ENCODE results near the gene ITGB1.

ITGB1 gene

GRCh38 chr10:32954080-32954479, 4.0 kb downstream of the ITGB1 start:
- no peak for DNase-seq

- DNase-seq, result no peak
These were observed 4.6 kb downstream of the ITGB1 start for GRCh38 chr10:32953277-32953927.

- no peak for DNase-seq
These were observed 5.3 kb downstream of the ITGB1 start for GRCh38 chr10:32952541-32953276.

- no peak for DNase-seq
These were observed 5.9 kb downstream of the ITGB1 start for GRCh38 chr10:32952094-32952493.

GRCh38 chr10:32951111-32951510, 6.9 kb downstream of the ITGB1 start:
- DNase-seq, result no peak

GRCh38 chr10:32950591-32951108, 7.4 kb downstream of the ITGB1 start:
- no peak for DNase-seq

GRCh38 chr10:32949221-32949678, 8.8 kb downstream of the ITGB1 start:
- DNase-seq, result no peak

GRCh38 chr10:32948451-32948850, 9.6 kb downstream of the ITGB1 start:
- DNase-seq, result no peak

GRCh38 chr10:32947586-32947985, 10.4 kb downstream of the ITGB1 start:
- DNase-seq, result no peak

- DNase-seq, result no peak
These were observed 11.9 kb downstream of the ITGB1 start for GRCh38 chr10:32946108-32946507.

GRCh38 chr10:32943854-32944661, 14.0 kb downstream of the ITGB1 start:
- DNase-seq, result no peak

- no peak for DNase-seq
These were observed 14.6 kb downstream of the ITGB1 start for GRCh38 chr10:32943395-32943794.

GRCh38 chr10:32942081-32942480, 15.9 kb downstream of the ITGB1 start:
- no peak for DNase-seq

- no peak for DNase-seq
These were observed 16.7 kb downstream of the ITGB1 start for GRCh38 chr10:32941357-32941756.

GRCh38 chr10:32940321-32941301, 17.4 kb downstream of the ITGB1 start:
- no peak for DNase-seq

GRCh38 chr10:32939296-32940111, 18.5 kb downstream of the ITGB1 start:
- DNase-seq, result no peak

GRCh38 chr10:32938554-32939061, 19.4 kb downstream of the ITGB1 start:
- DNase-seq, result no peak

- no peak for DNase-seq
These were observed 20.1 kb downstream of the ITGB1 start for GRCh38 chr10:32937911-32938424.

- DNase-seq, result no peak
These were observed 25.8 kb downstream of the ITGB1 start for GRCh38 chr10:32932225-32932729.

- DNase-seq, result no peak
These were observed 26.4 kb downstream of the ITGB1 start for GRCh38 chr10:32931593-32931992.

GRCh38 chr10:32930036-32930435, 28.0 kb downstream of the ITGB1 start:
- DNase-seq, result no peak
